HL-60 (cell line): ENCODE data around the gene HNRNPC.
"Not testable (repeated sequence)": the region's sequence is repeated elsewhere in the genome, so short reads cannot be mapped to it uniquely, and the experiment has no call there.

Experiments
- DNase-seq, 2 experiments: peaks; one replicate each; pipeline ENCODE4 v3.0.0-alpha.2; 2010 to 2020; ENCODE audit warnings: low read depth in 1 of 2, low spot score in 1 of 2
- H3K27ac ChIP-seq: fragments of 250-450 bp; sonication (Bioruptor Pico); replicated peaks from 2 replicates; pipeline ENCODE4 v1.5.1; 2020; ENCODE audit warnings: mild to moderate bottlenecking, moderate library complexity
- H3K27me3 ChIP-seq: fragments of 250-450 bp; sonication (Bioruptor Pico); 2 replicates; pipeline ENCODE4 v1.5.1; 2021; ENCODE audit warnings: mild to moderate bottlenecking, moderate library complexity; ENCODE audit not compliant: insufficient read depth, poor library complexity, severe bottlenecking
- H3K4me3 ChIP-seq: replicated peaks from 2 replicates; pipeline ENCODE4 v1.5.1; 2011; ENCODE audit warnings: mild to moderate bottlenecking, control low read depth, low read length; ENCODE audit not compliant: insufficient read depth
- CTCF ChIP-seq: IDR thresholded peaks from one replicate; pipeline ENCODE4 v1.5.1; 2011; ENCODE audit warnings: low read length, control low read depth, inconsistent platforms; ENCODE audit not compliant: insufficient read depth
- GABPA ChIP-seq: IDR thresholded peaks from 2 replicates; pipeline ENCODE4 v1.6.1; 2012; ENCODE audit warnings: low read depth
- POLR2AphosphoS5 ChIP-seq: IDR thresholded peaks from 2 replicates; pipeline ENCODE4 v1.6.1; 2012; ENCODE audit warnings: low read depth
- SPI1 ChIP-seq: IDR thresholded peaks from 2 replicates; pipeline ENCODE4 v1.6.1; 2012; ENCODE audit warnings: low read depth, mild to moderate bottlenecking, borderline replicate concordance
- TF ChIP-seq, protein P1 (sequence below): IDR thresholded peaks from 2 replicates; pipeline ENCODE4 v1.6.1; 2012; ENCODE audit warnings: low read depth; ENCODE audit not compliant: insufficient replicate concordance

Gene HNRNPC

DNA sequence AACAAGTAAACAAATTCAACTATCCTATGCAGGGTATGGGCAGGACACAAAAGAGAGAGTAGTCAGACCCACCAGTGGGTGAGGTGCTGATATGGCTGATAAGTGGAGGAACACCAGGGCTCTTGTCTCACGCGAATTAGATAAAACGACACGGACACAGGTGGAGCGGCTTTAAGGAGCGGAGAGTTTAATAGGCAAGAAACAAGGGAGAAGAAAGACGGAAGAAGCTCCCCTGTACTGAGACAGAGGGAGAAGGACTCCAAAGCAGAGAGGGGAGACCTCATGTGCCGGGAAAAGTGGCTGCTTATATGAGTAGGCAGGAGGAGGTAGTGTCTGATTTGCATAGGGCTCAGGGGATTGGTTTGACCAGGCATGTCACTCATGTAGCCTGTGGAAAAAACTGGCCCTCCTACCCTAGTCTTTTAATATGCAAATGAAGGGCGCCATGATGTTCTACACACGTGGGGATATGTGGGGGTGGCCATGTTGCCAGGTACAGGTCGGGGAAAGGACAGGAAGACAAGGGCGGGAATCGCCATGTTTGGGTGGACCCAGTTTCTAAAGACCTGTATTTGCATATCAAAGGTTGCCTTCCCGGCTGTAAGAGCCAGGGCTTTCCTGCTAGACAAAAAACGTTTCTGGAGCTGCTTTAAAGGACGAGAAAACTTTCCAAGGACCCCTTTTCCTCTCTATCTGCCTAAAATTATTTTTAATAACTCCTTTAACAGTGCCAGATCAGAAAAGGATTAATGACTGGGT, 39.4 kb upstream of the HNRNPC start:
- H3K27me3 ChIP-seq: no peaks in the 10 kb centered on the region
- peak in 1 of 2 experiments; percentile 86 for DNase-seq
- no peak for TF ChIP-seq GABPA
- TF ChIP-seq SPI1: no peak
- TF ChIP-seq CTCF: no peak
- no peak for TF ChIP-seq POLR2AphosphoS5
- TF ChIP-seq, protein P1, sequence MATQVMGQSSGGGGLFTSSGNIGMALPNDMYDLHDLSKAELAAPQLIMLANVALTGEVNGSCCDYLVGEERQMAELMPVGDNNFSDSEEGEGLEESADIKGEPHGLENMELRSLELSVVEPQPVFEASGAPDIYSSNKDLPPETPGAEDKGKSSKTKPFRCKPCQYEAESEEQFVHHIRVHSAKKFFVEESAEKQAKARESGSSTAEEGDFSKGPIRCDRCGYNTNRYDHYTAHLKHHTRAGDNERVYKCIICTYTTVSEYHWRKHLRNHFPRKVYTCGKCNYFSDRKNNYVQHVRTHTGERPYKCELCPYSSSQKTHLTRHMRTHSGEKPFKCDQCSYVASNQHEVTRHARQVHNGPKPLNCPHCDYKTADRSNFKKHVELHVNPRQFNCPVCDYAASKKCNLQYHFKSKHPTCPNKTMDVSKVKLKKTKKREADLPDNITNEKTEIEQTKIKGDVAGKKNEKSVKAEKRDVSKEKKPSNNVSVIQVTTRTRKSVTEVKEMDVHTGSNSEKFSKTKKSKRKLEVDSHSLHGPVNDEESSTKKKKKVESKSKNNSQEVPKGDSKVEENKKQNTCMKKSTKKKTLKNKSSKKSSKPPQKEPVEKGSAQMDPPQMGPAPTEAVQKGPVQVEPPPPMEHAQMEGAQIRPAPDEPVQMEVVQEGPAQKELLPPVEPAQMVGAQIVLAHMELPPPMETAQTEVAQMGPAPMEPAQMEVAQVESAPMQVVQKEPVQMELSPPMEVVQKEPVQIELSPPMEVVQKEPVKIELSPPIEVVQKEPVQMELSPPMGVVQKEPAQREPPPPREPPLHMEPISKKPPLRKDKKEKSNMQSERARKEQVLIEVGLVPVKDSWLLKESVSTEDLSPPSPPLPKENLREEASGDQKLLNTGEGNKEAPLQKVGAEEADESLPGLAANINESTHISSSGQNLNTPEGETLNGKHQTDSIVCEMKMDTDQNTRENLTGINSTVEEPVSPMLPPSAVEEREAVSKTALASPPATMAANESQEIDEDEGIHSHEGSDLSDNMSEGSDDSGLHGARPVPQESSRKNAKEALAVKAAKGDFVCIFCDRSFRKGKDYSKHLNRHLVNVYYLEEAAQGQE: no peak
- no peak overlapping the region for H3K4me3 ChIP-seq
- peak overlapping the region; percentile 61 for H3K27ac ChIP-seq

- H3K27ac ChIP-seq: no peak overlapping the region
- no peaks in the 10 kb centered on the region for H3K27me3 ChIP-seq
- no peak for DNase-seq
- H3K4me3 ChIP-seq: no peak overlapping the region
- TF ChIP-seq GABPA (no peak), POLR2AphosphoS5 (no peak), SPI1 (no peak), CTCF (no peak)
- TF ChIP-seq, protein P1: no peak
Observed at GRCh38 chr14:21308132-21308478, 38.9 kb upstream of the HNRNPC start.

- Histone ChIP-seq H3K27me3 (no peaks in the 10 kb centered on the region), H3K27ac (no peak overlapping the region), H3K4me3 (no peak overlapping the region)
- TF ChIP-seq GABPA (no peak), POLR2AphosphoS5 (no peak)
- DNase-seq: no peak
Observed at GRCh38 chr14:21307637-21308036, 38.4 kb upstream of the HNRNPC start.

GRCh38 chr14:21302836-21303140, 33.5 kb upstream of the HNRNPC start:
- DNase-seq, H3K4me3 ChIP-seq, H3K27me3 ChIP-seq, H3K27ac ChIP-seq: not testable (repeated sequence)
